ENCODE results near the gene MACROD2.

MACROD2 gene

GRCh38 chr20:15611541-15611940 lies 1616.2 kb downstream of the MACROD2 start:
- H3K79me2 ChIP-seq (ENCODE audit: insufficient read depth, low read length) = no peaks in the 10 kb centered on the region
- H3K27me3 ChIP-seq (ENCODE audit: low read length) = no peaks in the 10 kb centered on the region

GRCh38 chr20:15612198-15612597 lies 1616.9 kb downstream of the MACROD2 start:
- Histone ChIP-seq H3F3A (ENCODE audit: insufficient read depth) (no peaks in the 10 kb centered on the region), H3K27ac (ENCODE audit: low read depth, low read length) (no peak overlapping the region), H3K79me2 (ENCODE audit: insufficient read depth, low read length) (no peaks in the 10 kb centered on the region), H3K27me3 (ENCODE audit: low read length) (no peaks in the 10 kb centered on the region), H3K4me3 (ENCODE audit: insufficient read depth, low read length, poor library complexity, severe bottlenecking) (no peak overlapping the region), H3K36me3 (ENCODE audit: low read length) (no peaks in the 10 kb centered on the region), H3K9ac (ENCODE audit: low read length) (no peak overlapping the region), H3K4me2 (ENCODE audit: low read depth, low read length, poor library complexity, severe bottlenecking) (no peak overlapping the region), H4K20me1 (ENCODE audit: low read depth, low read length) (no peaks in the 10 kb centered on the region), H3K9me3 (ENCODE audit: insufficient read depth, low read length) (no peaks in the 10 kb centered on the region), H2AFZ (ENCODE audit: low read depth, low read length, severe bottlenecking) (no peak overlapping the region), H3K9me2 (replicated peaks; ENCODE audit: insufficient read depth, low read length) (no peaks in the 10 kb centered on the region)
- TF ChIP-seq EZH2phosphoT487 (conservative IDR thresholded peaks at IDR 0.05; ENCODE audit: low read length) (no peak), CTCF (IDR thresholded peaks at IDR 0.05; ENCODE audit: insufficient read depth, low read length, poor library complexity, severe bottlenecking) (no peak)

More at GRCh38 chr20:15611541-15611940, 1616.2 kb downstream of the MACROD2 start:
- TF ChIP-seq EZH2phosphoT487 (conservative IDR thresholded peaks at IDR 0.05; ENCODE audit: low read length) (no peak), CTCF (IDR thresholded peaks at IDR 0.05; ENCODE audit: insufficient read depth, low read length, poor library complexity, severe bottlenecking) (no peak)
- Histone ChIP-seq H3K4me2 (ENCODE audit: low read depth, low read length, poor library complexity, severe bottlenecking) (no peak overlapping the region), H3F3A (ENCODE audit: insufficient read depth) (no peaks in the 10 kb centered on the region), H3K9ac (ENCODE audit: low read length) (no peak overlapping the region), H3K36me3 (ENCODE audit: low read length) (no peaks in the 10 kb centered on the region), H4K20me1 (ENCODE audit: low read depth, low read length) (no peaks in the 10 kb centered on the region), H3K9me3 (ENCODE audit: insufficient read depth, low read length) (no peaks in the 10 kb centered on the region), H2AFZ (ENCODE audit: low read depth, low read length, severe bottlenecking) (no peak overlapping the region), H3K27ac (ENCODE audit: low read depth, low read length) (no peak overlapping the region), H3K9me2 (replicated peaks; ENCODE audit: insufficient read depth, low read length) (no peaks in the 10 kb centered on the region), H3K4me3 (ENCODE audit: insufficient read depth, low read length, poor library complexity, severe bottlenecking) (no peak overlapping the region)

- H3K27ac ChIP-seq (ENCODE audit: low read depth, low read length) = no peak overlapping the region
- no peaks in the 10 kb centered on the region for H3K36me3 ChIP-seq (ENCODE audit: low read length)
- no peaks in the 10 kb centered on the region for H3K9me2 ChIP-seq (replicated peaks; ENCODE audit: insufficient read depth, low read length)
- no peaks in the 10 kb centered on the region for H3K9me3 ChIP-seq (ENCODE audit: insufficient read depth, low read length)
- H3K4me2 ChIP-seq (ENCODE audit: low read depth, low read length, poor library complexity, severe bottlenecking) = no peak overlapping the region
- no peaks in the 10 kb centered on the region for H3K27me3 ChIP-seq (ENCODE audit: low read length)
- no peak overlapping the region for H3K9ac ChIP-seq (ENCODE audit: low read length)
- H3F3A ChIP-seq (ENCODE audit: insufficient read depth) = no peaks in the 10 kb centered on the region
- TF ChIP-seq CTCF (IDR thresholded peaks at IDR 0.05; ENCODE audit: insufficient read depth, low read length, poor library complexity, severe bottlenecking) = no peak
- no peak for TF ChIP-seq EZH2phosphoT487 (conservative IDR thresholded peaks at IDR 0.05; ENCODE audit: low read length)
- no peaks in the 10 kb centered on the region for H4K20me1 ChIP-seq (ENCODE audit: low read depth, low read length)
- no peak overlapping the region for H2AFZ ChIP-seq (ENCODE audit: low read depth, low read length, severe bottlenecking)
- no peak overlapping the region for H3K4me3 ChIP-seq (ENCODE audit: insufficient read depth, low read length, poor library complexity, severe bottlenecking)
- no peaks in the 10 kb centered on the region for H3K79me2 ChIP-seq (ENCODE audit: insufficient read depth, low read length)
Observed at GRCh38 chr20:15612769-15613168, 1617.5 kb downstream of the MACROD2 start.
